NCI-H1092 (cell line): ENCODE data around the gene CPA4.
A peak's percentile ranks its signal among the peaks of the same experiment; 100 is the strongest.
"Not testable (repeated sequence)": the region's sequence is repeated elsewhere in the genome, so short reads cannot be mapped to it uniquely, and the experiment has no call there.

Experiments used
- DNase-seq: peaks from one replicate; lab custom pipeline; 2025; lab: John Stamatoyannopoulos, UW

Gene CPA4

DNA sequence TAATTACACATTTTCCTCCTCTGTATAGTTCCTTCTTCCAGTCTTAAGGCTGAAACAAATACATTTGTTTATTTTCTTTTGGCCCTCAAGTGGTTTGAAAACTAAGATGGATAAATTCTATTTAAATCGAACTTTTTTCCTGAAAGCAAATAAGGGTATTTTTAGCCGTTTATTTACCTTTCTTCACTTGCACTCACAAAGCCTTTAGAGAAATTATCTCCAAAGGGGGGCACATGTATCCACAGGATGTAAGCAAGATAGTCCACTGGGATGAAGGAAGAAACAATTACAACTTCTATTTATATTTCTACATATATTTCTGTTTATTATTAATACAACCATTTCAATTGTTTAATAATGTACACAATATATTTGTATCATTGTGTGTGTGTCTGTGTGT is 10.2 kb downstream of the CPA4 start:
- DNase-seq: no peak

DNA sequence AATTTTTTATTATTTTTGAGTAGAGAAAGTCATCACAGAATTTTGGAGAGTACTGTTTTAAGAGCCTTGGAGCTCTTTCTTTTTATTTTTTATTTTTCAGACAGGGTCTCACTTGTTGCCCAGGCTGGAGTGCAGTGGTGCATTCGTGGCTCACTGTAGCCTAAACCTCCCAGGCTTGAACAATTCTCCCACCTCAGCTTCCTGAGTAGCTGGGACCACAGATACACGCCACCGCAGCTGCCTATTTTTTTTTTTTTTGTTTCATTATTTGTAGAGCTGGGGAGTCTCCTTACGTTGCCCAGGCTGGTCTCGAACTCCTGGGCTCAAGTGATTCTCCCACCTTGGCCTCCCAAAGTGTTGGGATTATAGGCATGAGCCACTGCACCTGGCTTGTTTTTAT is 10.6 kb downstream of the CPA4 start:
- DNase-seq: no peak

DNA sequence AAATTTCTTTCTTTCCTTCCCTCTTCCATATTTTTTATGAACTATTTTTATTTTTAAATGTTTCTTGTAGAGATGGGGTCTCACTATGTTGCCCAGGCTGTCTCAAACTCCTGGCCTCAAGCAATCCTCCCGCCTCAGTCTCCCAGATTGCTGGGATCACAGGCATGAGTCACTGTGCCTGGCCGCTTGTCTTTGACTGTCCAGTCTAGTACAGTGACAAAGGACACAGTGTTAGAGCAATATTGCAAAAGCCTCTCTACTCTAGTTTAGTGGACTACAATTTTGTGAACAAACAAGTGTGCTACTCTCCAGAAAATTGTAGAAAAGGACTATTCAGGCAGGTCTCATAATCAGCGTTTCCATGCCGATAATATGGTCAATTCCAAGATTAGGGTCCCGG is 11.0 kb downstream of the CPA4 start:
- DNase-seq: no peak

DNA sequence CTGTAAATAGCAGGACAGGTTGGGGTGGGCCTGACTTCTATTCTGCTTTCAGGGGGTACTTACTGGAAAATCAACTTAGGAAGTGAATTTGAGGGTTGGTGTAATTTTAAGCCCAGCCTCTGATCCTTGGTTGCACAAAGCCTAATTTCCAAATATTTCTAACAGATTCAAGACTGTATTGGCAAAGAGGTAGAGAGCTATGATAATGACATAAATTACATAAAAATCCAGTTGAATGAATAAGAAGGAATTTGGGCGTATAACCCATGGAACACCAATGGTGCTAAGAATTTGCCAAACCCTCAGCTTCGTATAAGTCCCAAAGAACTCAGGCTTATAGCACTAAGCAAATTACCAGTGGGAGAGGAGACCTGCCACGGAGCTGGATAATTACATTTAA is 11.9 kb downstream of the CPA4 start:
- DNase-seq: no peak

DNA sequence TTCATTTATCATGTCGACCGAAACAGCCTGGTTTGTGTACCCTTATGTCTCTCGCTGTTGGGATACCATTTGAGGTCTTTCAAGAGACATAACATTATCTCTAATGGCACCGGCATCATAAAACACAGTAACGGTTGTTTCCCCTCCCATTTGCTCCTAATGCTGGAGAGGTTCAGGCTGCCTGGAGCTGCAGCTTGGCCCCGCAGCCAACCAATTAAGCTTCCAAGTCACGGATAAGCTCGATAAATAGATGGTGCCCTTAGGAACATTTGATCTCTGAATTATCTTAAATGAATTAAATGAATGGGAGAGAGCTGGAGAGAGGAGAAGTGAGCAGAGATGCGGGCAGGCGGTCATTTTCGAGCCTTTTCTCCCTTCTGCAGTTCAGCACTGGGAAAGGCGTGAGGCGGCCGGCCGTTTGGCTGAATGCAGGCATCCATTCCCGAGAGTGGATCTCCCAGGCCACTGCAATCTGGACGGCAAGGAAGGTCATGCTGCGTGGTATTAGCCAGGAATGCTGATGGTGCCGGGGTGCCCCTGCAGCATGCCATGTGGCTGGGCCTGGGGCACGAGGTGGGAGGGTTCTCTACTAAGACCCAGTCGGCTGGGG is 12.6 kb downstream of the CPA4 start:
- peak; percentile 46 for DNase-seq

DNA sequence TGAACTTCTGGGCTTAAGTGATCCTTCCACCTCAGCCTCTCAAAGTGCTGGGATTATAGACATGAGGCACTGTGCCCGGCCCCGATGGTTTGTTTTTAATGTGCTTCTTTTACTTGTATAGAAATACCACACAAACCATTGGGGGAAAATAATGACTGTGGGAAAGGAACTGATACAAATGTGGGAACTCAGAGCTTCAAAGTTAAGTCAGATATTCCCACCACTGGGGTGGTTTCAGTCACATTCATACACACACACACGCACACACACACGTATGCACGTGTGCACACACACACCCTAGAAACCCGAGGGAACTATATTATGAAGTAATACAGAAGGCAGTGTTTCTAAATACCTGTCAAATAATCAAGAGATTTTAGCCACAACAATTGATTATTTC is 17.0 kb downstream of the CPA4 start:
- no peak for DNase-seq

DNA sequence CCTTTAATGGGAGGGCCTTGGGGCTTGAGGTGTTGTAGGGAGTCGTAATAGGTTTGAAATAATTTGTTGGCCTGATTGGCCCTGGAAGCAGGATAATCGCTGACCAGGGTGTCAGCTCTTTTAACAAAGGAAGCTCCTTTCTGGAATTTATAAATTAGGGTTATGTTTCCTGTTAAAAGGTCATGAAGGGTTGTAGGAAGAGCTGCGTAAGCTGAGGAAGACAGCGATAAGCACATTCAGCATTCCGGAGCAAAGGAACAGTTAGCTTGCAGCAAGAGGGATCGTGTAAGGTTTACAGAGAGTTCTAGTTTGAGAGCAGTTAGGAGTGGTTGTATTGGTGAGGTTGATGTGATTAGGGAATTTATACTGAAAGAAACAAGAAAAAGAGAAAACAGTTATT is 21.3 kb downstream of the CPA4 start:
- no peak for DNase-seq

DNA sequence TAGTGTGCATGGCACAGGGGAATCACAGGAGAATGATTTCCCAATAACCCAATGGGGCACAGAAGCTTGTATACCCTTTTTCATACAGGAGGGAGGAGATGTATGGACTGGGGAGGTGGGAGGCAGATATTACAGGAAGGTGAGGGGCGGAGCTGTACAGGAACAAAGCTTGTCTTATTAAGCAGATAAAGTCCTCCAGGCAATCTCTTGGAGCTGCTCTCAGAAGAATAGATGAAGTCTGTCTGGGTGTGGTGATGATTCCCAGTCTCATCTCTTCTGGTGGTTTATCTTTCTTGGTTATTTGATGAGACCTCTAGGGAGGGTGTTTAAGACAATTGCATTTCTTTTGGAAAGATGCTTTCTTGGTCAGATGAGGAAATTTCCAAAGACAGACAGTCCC is 26.6 kb downstream of the CPA4 start:
- no peak for DNase-seq

DNA sequence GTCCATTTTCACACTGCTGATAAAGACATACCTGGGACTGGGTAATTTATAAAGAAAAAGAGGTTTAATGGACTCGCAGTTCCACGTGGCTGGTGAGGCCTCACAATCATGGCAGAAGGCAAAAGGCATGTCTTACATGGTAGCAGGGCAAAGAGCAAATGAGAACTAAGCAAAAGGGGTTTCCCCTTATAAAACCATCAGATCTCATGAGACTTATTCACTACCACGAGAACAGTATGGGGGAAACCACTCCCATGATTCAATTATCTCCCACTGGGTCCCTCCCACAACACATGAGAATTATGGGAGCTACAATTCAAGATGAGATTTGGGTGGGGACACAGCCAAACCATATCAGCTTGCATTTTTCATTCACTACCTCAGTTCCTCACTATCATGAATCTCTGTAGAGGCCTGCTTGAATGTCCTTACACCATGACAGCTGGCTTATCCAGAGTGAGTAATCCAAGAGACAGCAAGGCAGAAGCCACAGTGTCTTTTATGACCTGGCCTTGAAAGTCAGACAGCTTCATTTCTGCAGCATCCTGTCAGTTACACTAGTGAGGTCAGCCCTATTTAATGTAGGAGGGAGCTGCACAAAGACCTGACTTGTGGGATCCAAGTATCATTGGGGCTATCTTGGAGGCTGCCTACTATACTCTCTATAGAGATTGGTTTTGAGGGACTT is 28.7 kb downstream of the CPA4 start:
- DNase-seq: not testable (repeated sequence)

DNA sequence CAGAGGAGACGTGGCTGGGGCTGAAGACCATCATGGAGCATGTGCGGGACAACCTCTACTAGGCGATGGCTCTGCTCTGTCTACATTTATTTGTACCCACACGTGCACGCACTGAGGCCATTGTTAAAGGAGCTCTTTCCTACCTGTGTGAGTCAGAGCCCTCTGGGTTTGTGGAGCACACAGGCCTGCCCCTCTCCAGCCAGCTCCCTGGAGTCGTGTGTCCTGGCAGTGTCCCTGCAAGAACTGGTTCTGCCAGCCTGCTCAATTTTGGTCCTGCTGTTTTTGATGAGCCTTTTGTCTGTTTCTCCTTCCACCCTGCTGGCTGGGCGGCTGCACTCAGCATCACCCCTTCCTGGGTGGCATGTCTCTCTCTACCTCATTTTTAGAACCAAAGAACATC is 29.7 kb downstream of the CPA4 start:
- DNase-seq: no peak

DNA sequence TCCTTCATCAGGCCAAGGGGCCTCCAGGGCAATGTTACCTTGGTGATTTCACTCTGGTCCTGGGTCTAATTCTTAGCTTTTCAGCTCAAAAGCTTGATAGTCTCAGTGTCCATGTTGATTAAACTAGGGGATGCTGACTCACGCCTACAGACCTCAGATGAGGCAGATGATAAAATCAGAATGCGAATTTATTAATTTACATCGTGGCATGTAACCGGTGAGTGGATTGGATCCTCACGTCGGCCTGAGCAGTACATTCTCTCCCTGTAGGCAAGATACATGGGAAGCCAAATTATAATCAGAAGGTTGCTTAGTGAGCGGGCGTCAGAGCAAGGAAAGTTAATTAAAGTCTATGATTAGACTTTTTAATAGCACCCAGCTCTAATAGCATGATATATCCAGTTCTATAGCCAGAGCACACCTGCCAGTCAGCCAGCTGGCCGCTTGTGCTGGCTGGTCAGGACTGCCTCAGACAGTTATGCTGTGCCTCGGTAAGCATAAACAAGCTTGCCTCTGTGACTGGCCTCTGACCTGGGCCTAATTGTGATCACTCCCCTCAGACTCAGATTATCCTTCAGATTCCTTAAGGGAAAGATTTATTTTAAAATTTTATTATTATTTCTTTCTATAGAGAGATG is 31.5 kb downstream of the CPA4 start:
- no peak for DNase-seq

DNA sequence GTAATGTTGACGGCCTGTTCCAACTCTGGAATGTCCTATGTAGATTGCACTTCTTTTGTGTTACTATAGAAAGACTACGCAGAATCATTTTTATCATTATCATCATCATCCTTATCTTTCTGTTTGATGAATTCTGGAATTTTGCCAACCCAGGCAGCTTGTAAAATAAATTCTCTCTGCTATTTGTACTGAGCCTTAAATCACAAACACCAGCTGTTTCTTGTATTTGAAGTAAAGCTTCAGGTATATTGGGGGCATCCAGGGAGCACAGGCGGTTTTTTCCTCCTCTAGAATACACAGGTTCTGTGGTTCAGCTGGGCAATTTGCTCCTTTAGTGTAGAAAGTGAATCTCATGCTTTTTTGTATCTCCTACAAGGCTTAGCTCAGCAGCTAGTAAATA is 36.7 kb downstream of the CPA4 start:
- peak; percentile 47 for DNase-seq

DNA sequence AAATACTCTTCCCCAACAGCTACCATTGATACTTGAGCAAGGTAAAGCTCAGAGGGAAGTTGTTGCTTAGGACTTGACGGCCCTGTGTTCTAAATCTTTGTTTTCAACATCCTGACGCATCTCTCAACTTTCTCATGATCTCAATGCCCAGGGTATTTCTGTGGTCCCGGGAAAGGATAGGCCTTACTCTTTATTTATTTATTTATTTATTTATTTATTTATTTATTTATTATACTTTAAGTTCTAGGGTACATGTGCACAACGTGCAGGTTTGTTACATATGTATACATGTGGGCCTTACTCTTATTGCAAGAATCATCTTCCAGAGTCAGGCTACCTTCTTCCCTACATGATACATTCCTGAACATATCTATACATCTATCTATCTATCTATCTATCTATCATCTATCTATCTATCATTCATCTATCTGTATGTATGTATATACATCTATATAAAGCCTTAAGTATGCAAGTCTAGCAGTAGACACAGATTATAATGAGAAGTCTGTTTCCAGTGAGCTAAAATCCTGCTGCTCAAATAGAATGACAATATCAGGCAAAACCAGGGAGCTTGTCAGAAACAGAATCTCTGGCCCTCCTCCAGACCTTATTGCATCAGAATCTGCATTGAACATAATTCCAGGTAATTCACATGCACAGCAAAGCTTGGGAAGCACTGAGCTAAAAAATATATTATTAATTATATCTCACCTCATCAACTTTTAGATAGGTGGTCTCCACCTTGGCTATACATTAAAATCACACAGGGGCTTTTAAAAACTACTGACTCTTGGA is 39.5 kb downstream of the CPA4 start:
- DNase-seq: no peak

DNA sequence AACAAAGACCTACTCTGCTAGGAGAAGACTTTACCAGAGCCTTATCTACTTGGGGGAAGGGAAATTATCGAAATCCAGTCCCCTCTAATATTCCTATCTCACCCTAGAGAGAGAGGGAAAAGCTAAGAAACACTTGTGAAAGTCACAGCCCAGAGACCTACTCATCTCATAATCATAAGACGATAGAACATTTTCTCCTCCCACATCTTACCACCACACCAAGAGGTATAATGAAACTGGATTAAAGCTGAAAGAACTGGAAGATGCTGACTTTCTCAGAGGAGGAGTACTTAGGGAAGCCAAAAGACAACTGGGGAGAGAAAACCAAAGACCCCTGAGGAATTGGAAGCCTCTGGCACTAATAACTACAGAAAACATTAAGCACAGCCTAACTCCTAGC is 40.9 kb downstream of the CPA4 start:
- no peak for DNase-seq

DNA sequence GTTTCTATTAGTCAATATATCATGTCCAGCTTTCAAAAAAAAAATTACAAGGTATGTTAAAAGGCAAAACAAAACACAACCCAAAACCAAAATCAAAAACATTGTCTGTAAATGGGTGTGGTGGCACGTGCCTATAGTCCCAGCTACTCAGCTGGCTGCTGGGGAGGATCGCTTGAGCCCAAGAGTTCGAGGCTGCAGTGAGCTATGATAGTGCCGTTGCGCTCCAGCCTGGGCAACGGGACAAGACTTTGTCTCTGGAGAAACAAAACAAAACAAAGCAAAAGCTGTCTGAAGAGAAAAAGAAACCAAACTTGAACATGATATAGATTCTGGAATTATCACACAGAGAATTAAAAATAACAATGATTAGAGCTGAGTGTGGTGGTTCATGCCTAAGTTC is 41.3 kb downstream of the CPA4 start:
- no peak for DNase-seq

DNA sequence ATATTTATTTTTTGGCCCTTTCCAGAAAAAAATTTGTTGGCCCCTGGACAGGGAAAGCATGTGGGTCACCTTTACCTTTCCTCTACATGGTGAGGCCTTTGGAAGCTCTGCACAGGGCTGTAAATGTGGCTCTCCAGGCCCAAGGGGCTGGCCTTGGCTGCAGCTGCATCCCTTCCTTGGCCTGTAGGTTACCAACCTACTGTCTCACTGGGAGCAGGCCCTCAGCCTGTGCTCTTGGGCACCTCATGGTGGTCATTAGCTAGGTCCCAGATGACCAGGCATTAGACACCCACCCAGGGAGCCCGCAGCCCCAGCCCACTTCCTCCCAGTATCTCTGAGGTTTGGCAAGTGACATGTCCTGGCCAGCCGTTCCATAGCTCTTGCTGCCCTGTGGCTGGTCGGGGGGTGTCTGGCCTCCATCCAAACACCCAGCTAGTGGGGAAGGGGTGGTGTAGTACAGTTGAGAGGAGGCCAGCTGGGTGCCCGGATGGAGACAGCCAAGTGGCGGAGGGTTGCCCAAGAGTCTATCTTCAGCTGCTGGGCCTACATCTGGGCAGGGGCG is 44.5 kb downstream of the CPA4 start:
- DNase-seq: no peak

DNA sequence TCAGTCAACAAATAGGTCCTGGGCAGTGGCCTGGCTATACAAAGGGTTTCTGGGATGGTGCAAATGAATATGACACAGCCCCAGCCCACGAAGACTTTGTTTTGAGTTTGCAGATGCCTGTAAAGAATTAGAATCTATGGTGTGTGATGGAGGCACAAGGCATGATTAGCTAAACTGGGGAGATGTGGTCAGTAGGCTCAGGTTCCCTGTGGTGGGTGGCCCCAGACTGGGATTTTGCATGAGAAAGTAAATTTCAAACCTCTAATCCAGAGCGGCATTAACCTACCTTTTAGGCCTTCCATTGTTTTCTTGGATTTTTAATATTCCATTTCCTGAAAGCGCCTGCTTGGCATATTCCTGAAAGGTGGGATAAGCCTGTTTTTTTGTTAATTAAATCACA is 45.3 kb downstream of the CPA4 start:
- DNase-seq: no peak

DNA sequence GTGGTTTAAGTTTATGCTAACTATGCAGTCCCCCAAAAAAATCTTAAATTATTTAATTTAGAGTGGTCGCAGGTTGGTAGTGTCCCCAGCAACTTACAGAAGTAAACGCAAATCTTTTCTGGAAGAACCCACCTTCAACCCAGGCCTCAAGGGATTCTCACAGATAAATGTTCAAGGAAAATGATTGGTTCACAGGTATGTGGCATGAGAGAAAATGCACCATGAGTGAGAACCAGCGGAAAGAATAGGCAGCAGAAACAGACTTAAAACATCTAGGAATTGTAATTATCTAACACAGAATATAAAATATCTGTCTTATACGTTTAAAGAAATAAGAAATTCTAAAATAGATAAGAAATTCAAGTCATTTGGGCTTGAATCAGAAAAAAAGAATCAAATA is 48.9 kb downstream of the CPA4 start:
- DNase-seq: no peak

DNA sequence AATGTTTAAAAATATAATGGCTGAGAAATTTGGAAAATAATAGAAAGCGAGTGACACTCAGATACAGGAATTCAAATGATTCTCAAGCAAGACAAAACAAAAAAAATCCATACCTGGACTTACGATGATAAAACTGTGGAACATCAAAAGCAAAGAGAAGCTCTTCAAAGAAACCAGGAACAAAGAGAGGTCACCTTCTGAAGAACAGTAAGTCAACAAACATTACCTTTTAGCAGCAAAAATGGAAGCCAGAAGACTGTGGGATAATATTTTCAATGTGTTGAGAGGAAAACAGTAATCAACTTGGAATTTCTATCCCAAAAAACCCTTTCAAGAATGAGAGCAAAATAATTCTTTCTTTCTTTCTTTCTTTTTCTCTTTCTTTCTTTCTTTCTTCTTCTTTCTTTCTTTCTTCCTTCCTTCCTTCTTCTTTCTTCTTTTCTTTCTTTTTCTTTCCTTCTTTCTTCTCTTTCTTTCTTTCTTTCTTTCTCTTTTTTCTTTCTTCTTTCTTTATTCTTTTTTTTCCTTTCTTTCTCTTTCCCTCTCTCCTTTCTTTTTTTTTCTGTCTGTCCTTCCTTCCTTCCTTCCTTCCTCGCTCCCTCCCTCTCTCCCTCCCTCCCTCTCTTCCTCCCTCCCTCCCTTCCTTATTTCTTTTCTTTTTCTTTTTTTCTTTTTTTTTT is 49.9 kb downstream of the CPA4 start:
- DNase-seq: no peak

DNA sequence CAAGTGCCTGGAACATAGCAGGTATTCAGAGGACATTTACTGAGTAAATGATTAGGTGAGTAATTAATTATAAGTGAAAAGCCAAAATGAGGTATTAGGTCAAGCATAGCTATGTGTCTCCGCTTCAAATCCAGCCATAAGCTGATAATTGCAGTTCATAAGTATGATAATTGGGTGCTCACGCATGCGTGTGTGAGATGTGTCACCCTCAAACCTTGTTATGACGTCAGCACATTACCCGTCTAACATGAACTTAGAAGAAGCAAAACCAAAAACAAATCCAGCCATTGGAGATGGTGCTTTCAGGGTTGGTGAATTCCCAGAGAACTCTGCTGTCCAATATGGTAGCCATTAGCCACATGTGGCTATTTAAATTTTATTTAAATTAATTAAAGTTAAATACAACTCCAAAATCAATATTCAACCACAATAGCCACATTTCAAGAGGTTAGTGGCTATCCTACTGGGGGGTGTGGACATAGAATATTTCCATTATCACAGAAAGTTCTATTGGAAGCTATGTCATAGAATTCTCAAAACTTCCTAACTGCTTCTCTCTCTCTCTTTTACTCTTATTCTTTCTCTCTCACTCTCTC is 51.4 kb downstream of the CPA4 start, which contains the start of gene CPA5:
Gene CPA5 (plus strand): TSS at position 546 of the 596 bp plus-strand sequence. CDS start 1,670 bp downstream, outside the sequence.
- DNase-seq: no peak

DNA sequence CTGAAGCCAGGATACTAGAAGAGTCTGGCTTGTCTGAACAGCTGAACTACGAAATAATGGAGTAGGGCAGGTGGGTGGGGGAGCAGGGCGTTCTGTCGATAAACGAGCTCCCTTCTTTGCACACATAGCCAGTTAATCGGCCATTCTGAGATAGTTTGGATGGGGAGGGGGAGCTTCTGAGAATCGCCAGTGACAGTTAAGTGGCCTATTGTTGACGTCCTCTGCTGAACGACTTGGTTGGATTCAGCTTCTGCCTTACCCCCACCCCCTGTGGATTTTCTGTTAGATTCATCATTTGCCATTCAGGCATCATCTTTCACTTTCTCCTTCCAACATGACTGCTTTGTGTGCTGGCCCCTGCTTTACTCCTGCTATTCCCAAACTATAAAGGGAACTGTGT is 52.2 kb downstream of the CPA4 start:
- peak; percentile 50 for DNase-seq
